ENCODE measurements around the gene PPP6R3. TPM values are rescaled to one million over a fixed set of nuclear protein-coding genes. Genes with fewer than 3 reads are reported as not detected.

PPP6R3 gene
- total RNA-seq, 1 donor from 2014 or later: 55.8 TPM

- no peak for TF ChIP-seq CTCF (conservative IDR thresholded peaks at IDR 0.05; ENCODE audit: low read depth, low read length)
- H3K4me3 ChIP-seq (ENCODE audit: low read depth, low read length): no peak overlapping the region
- no peak for DNase-seq (ENCODE audit: low read depth)
Observed at GRCh38 chr11:68582416-68583040, 122.0 kb downstream of the PPP6R3 start.

DNA sequence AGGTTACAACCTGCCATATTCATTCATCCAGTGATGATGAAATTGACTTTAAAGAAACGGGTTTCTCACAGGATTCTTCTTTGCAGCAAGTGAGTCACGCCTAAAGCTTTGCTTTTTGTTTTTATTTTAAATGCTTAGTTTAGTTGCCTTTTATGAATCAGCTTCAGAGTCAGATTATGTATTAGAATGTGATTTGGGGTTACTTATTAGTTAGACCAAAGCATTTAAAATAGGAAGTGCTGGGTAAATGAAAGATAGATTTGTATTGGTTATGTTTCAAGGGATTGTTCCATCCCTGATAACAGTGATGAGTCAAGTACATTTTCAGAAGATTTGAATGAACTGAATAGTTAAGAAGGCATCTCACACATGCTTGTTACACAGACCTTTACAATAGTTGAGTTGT is 122.5 kb downstream of the PPP6R3 start:
- TF ChIP-seq CTCF (conservative IDR thresholded peaks at IDR 0.05; ENCODE audit: low read depth, low read length): no peak
- peak; percentile 16 for DNase-seq (ENCODE audit: low read depth)
- no peak overlapping the region for H3K4me3 ChIP-seq (ENCODE audit: low read depth, low read length)

GRCh38 chr11:68584097-68584496 is 123.5 kb downstream of the PPP6R3 start:
- TF ChIP-seq CTCF (conservative IDR thresholded peaks at IDR 0.05; ENCODE audit: low read depth, low read length): peak; percentile 72
- no peak for DNase-seq (ENCODE audit: low read depth)
- no peak overlapping the region for H3K4me3 ChIP-seq (ENCODE audit: low read depth, low read length)

- no peak for DNase-seq (ENCODE audit: low read depth)
- H3K4me3 ChIP-seq (ENCODE audit: low read depth, low read length): no peak overlapping the region
- no peak for TF ChIP-seq CTCF (conservative IDR thresholded peaks at IDR 0.05; ENCODE audit: low read depth, low read length)
Observed at GRCh38 chr11:68584991-68585524, 124.5 kb downstream of the PPP6R3 start.

DNA sequence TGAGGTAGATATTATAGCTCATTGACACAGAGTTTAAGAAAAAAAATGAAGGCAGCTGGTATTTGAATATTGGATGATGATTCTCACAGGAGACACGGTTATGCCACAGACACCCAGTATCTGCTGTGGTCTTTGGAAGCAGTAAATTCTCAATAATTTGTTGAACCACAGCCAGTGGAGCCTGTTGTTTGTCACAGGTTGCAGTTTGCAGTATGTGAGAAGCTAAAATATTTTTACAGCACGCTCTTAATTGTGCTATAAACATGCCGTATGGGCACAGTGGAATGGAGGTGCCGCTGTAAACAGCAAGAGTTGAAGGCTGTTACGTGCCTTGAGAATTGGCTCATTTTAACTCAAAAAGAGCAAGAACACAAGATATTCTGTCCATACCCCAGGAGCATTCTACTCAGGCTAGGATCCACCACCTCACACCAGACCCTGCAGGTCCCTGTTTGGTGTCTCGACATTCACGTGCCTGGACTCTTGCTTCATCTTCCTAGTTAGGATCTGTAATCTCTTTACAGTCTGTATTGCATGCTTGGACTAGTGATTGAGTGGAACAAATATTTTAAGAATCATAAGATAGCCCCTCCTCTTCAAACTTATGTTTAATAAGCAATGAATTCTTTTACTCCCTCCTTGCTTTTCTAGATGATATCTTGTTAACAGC is 129.1 kb downstream of the PPP6R3 start:
- no peak for DNase-seq (ENCODE audit: low read depth)
- TF ChIP-seq CTCF (conservative IDR thresholded peaks at IDR 0.05; ENCODE audit: low read depth, low read length): no peak
- no peak overlapping the region for H3K4me3 ChIP-seq (ENCODE audit: low read depth, low read length)

- no peak for TF ChIP-seq CTCF (conservative IDR thresholded peaks at IDR 0.05; ENCODE audit: low read depth, low read length)
- H3K4me3 ChIP-seq (ENCODE audit: low read depth, low read length): no peak overlapping the region
- no peak for DNase-seq (ENCODE audit: low read depth)
Observed at GRCh38 chr11:68591719-68592118, 131.2 kb downstream of the PPP6R3 start.
